ENCODE measurements around the gene HNF4A.

The HNF4A gene

DNA sequence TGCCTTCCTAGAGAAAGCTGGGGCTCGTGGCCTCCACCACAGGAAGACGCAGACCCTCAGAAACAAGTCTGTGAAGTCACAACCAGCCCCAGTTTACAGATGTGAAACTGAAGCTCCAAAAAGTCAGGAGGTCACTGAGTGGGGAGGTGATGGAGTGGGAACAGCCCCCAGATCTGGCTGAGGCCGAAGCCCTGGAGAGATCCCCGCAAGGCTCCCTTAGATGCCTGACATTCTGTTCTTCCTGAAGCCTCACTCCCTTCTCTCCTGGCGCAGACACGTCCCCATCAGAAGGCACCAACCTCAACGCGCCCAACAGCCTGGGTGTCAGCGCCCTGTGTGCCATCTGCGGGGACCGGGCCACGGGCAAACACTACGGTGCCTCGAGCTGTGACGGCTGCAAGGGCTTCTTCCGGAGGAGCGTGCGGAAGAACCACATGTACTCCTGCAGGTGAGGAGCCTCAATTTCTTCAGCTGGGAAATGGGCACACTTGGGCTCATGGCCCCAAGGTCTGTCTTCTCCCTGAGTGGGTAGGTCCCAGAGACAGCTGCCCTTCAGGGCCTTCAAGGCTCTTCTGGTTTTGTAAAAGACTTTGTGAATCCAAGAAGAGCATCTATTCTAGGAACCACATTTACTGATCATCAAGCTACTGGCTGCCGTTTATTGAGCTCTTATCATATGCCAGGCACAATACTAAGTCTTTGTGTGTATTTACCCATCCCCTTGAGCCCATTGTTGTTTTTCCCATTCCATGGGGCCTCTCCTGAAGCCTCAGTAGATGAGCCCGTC is 50.5 kb downstream of the HNF4A start:
- TF ChIP-seq ZBTB7A (IDR thresholded peaks at IDR 0.05; ENCODE audit: low read depth): no peak
- TF ChIP-seq RAD21 (IDR thresholded peaks at IDR 0.05; ENCODE audit: low read depth): no peak
- no peak for TF ChIP-seq CEBPB (IDR thresholded peaks at IDR 0.05)
- TF ChIP-seq, protein P1, sequence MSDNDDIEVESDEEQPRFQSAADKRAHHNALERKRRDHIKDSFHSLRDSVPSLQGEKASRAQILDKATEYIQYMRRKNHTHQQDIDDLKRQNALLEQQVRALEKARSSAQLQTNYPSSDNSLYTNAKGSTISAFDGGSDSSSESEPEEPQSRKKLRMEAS (IDR thresholded peaks at IDR 0.05): no peak
- TF ChIP-seq USF1 (IDR thresholded peaks at IDR 0.05): no peak
- no peak for TF ChIP-seq CREB1 (IDR thresholded peaks at IDR 0.05; ENCODE audit: low read depth)
- TF ChIP-seq NFIC (IDR thresholded peaks at IDR 0.05): no peak
- no peak for TF ChIP-seq TCF12 (IDR thresholded peaks at IDR 0.05; ENCODE audit: low read depth)
- TF ChIP-seq YY1 (IDR thresholded peaks at IDR 0.05; ENCODE audit: low read depth): no peak
- no peak for TF ChIP-seq EGR1 (IDR thresholded peaks at IDR 0.05)
- TF ChIP-seq EP300 (IDR thresholded peaks at IDR 0.05; ENCODE audit: borderline replicate concordance): no peak
- TF ChIP-seq TEAD4 (IDR thresholded peaks at IDR 0.05): no peak
- no peak for TF ChIP-seq FOXM1 (IDR thresholded peaks at IDR 0.05; ENCODE audit: borderline replicate concordance, low read depth)
- no peak for TF ChIP-seq REST (IDR thresholded peaks at IDR 0.05; ENCODE audit: low read depth)
- TF ChIP-seq TAF1 (IDR thresholded peaks at IDR 0.05; ENCODE audit: low read depth): no peak

GRCh38 chr20:44406572-44407137 is 51.2 kb downstream of the HNF4A start:
- TF ChIP-seq TEAD4 (IDR thresholded peaks at IDR 0.05): no peak
- TF ChIP-seq USF1 (IDR thresholded peaks at IDR 0.05): no peak
- TF ChIP-seq EP300 (IDR thresholded peaks at IDR 0.05; ENCODE audit: borderline replicate concordance): no peak
- TF ChIP-seq ZBTB7A (IDR thresholded peaks at IDR 0.05; ENCODE audit: low read depth): no peak
- no peak for TF ChIP-seq RAD21 (IDR thresholded peaks at IDR 0.05; ENCODE audit: low read depth)
- TF ChIP-seq CEBPB (IDR thresholded peaks at IDR 0.05): no peak
- no peak for TF ChIP-seq EGR1 (IDR thresholded peaks at IDR 0.05)
- TF ChIP-seq YY1 (IDR thresholded peaks at IDR 0.05; ENCODE audit: low read depth): no peak
- no peak for TF ChIP-seq FOXM1 (IDR thresholded peaks at IDR 0.05; ENCODE audit: borderline replicate concordance, low read depth)
- TF ChIP-seq CREB1 (IDR thresholded peaks at IDR 0.05; ENCODE audit: low read depth): no peak
- TF ChIP-seq, protein P1 (IDR thresholded peaks at IDR 0.05): no peak
- no peak for TF ChIP-seq REST (IDR thresholded peaks at IDR 0.05; ENCODE audit: low read depth)
- no peak for TF ChIP-seq TAF1 (IDR thresholded peaks at IDR 0.05; ENCODE audit: low read depth)

DNA sequence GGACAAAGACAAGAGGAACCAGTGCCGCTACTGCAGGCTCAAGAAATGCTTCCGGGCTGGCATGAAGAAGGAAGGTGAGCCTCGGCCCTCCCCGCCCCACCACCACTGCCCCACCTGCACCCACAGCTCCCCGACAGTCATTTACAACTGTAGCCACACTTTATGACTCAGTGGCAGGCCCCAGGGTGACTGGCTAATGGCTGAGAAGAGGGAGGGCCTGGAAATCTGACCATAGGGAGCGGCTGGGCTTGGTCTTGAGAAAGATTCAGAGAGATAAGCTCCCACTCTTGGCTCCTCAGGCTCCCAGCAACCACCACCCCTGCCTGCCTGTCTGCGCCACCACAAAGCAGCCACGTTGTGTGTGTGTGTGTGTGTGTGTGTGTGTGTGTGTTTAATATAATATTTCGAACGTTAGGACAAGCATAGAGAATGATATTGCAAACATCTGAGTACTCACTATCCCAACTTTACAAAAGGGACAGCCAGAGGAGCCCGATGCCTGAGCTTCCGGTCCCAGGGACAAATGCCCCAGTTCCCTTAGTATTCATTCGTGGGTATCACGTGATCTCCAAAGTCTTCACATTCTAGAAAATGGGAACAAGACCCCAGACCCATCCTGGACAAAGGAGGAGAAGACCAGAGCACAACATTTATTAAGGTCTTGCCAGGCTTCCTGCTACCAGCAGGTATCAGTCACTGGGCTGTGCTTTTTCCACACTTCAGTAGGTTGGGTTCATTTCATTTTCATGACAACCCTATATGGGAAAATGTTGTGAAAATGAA is 52.1 kb downstream of the HNF4A start:
- TF ChIP-seq CEBPB (IDR thresholded peaks at IDR 0.05) (no peak), EP300 (IDR thresholded peaks at IDR 0.05; ENCODE audit: borderline replicate concordance) (no peak), RAD21 (IDR thresholded peaks at IDR 0.05; ENCODE audit: low read depth) (no peak), REST (IDR thresholded peaks at IDR 0.05; ENCODE audit: low read depth) (no peak), TAF1 (IDR thresholded peaks at IDR 0.05; ENCODE audit: low read depth) (0 out of 2 replicates have a peak, but pooled peaks have one; percentile 34), USF1 (IDR thresholded peaks at IDR 0.05) (0 out of 2 replicates have a peak, but pooled peaks have one; percentile 5), EGR1 (IDR thresholded peaks at IDR 0.05) (no peak), FOXM1 (IDR thresholded peaks at IDR 0.05; ENCODE audit: borderline replicate concordance, low read depth) (no peak), CREB1 (IDR thresholded peaks at IDR 0.05; ENCODE audit: low read depth) (no peak), ZBTB7A (IDR thresholded peaks at IDR 0.05; ENCODE audit: low read depth) (no peak), YY1 (IDR thresholded peaks at IDR 0.05; ENCODE audit: low read depth) (no peak)
- TF ChIP-seq, protein P1 (IDR thresholded peaks at IDR 0.05): no peak

All from Ishikawa (cell line).